NB4 (cell line): Measurements from ENCODE around the gene RAB26.
"Not testable (repeated sequence)": the region's sequence is repeated elsewhere in the genome, so short reads cannot be mapped to it uniquely, and the experiment has no call there.

Experiments used
- DNase-seq: peaks from one replicate; pipeline ENCODE4 v3.0.0; 2010; ENCODE audit warnings: low read depth
- H3K4me3 ChIP-seq: one replicate; pipeline ENCODE4 v1.5.1; 2011; ENCODE audit warnings: mild to moderate bottlenecking, low read depth, low read length, moderate library complexity
- CTCF ChIP-seq: IDR thresholded peaks from one replicate; pipeline ENCODE4 v1.5.1; 2012; ENCODE audit warnings: low read depth, low read length
- MAX ChIP-seq: IDR thresholded peaks from 2 replicates; pipeline ENCODE4 v1.6.1; 2011; ENCODE audit warnings: low read depth, low read length
- MYC ChIP-seq: IDR thresholded peaks from 2 replicates; pipeline ENCODE4 v1.6.1; 2011; ENCODE audit warnings: low read depth, low read length
- POLR2A ChIP-seq: IDR thresholded peaks from 2 replicates; pipeline ENCODE4 v1.6.1; 2011; ENCODE audit warnings: mild to moderate bottlenecking; ENCODE audit not compliant: insufficient read length; ENCODE audit errors: extremely low read depth

Gene RAB26

GRCh38 chr16:2112539-2113106, 35.8 kb upstream of the RAB26 start:
- DNase-seq, H3K4me3 ChIP-seq: not testable (repeated sequence)

- not testable (repeated sequence) for DNase-seq, H3K4me3 ChIP-seq
Measured at GRCh38 chr16:2114225-2114624, 34.2 kb upstream of the RAB26 start.

- not testable (repeated sequence) for DNase-seq, H3K4me3 ChIP-seq
Measured at GRCh38 chr16:2114885-2115590, 33.4 kb upstream of the RAB26 start.

GRCh38 chr16:2115591-2115973, 32.8 kb upstream of the RAB26 start:
- no peak for DNase-seq
- no peak for TF ChIP-seq MYC
- no peak for TF ChIP-seq MAX
- no peak for TF ChIP-seq CTCF
- TF ChIP-seq POLR2A, result no peak
- no peak overlapping the region for H3K4me3 ChIP-seq

GRCh38 chr16:2116428-2116827, 32.0 kb upstream of the RAB26 start:
- H3K4me3 ChIP-seq, DNase-seq: not testable (repeated sequence)

GRCh38 chr16:2117341-2117740, 31.1 kb upstream of the RAB26 start:
- not testable (repeated sequence) for H3K4me3 ChIP-seq, DNase-seq

- not testable (repeated sequence) for H3K4me3 ChIP-seq, DNase-seq
Measured at GRCh38 chr16:2117960-2118722, 30.3 kb upstream of the RAB26 start.

- not testable (repeated sequence) for H3K4me3 ChIP-seq
- DNase-seq, result peak; percentile 33
- TF ChIP-seq CTCF, result peak; percentile 5
Measured at GRCh38 chr16:2121325-2121724, 27.1 kb upstream of the RAB26 start.

- no peak overlapping the region for H3K4me3 ChIP-seq
- no peak for DNase-seq
- TF ChIP-seq MAX (no peak), CTCF (no peak), POLR2A (no peak), MYC (no peak)
Measured at GRCh38 chr16:2121853-2122252, 26.6 kb upstream of the RAB26 start.
